D721Med (cell line): ENCODE data around the gene WDR81.
"Not testable (repeated sequence)": the region's sequence is repeated elsewhere in the genome, so short reads cannot be mapped to it uniquely, and the experiment has no call there.

ENCODE experiments used
- DNase-seq: peaks from one replicate; pipeline ENCODE4 v3.0.0; 2011; ENCODE audit warnings: low spot score; ENCODE audit not compliant: insufficient read length
- FAIRE-seq: peaks from 2 replicates; lab custom pipeline; 2011; peaks lifted over from hg19 to GRCh38; lab: Jason Lieb, UNC
- CTCF ChIP-seq: IDR thresholded peaks from 2 replicates; pipeline ENCODE4 v1.5.1; 2012; ENCODE audit warnings: mild to moderate bottlenecking, control low read depth; ENCODE audit not compliant: insufficient read depth; ENCODE audit errors: missing control alignments

Gene WDR81

GRCh38 chr17:1767358-1767757, 42.9 kb downstream of the WDR81 start:
- no peak for DNase-seq
- TF ChIP-seq CTCF: no peak
- FAIRE-seq: no peak

- TF ChIP-seq CTCF: no peak
- FAIRE-seq (no peak), DNase-seq (no peak)
Measured at GRCh38 chr17:1769822-1770477, 45.4 kb downstream of the WDR81 start.

- not testable (repeated sequence) for FAIRE-seq
Measured at GRCh38 chr17:1773000-1773695, 48.6 kb downstream of the WDR81 start.

GRCh38 chr17:1773696-1774181, 49.2 kb downstream of the WDR81 start:
- no peak for TF ChIP-seq CTCF
- DNase-seq (no peak), FAIRE-seq (no peak)

More at GRCh38 chr17:1773000-1773695, 48.6 kb downstream of the WDR81 start:
- DNase-seq: not testable (repeated sequence)

- DNase-seq: no peak
- no peak for TF ChIP-seq CTCF
- FAIRE-seq: no peak
Measured at GRCh38 chr17:1774390-1775176, 50.1 kb downstream of the WDR81 start.

DNA sequence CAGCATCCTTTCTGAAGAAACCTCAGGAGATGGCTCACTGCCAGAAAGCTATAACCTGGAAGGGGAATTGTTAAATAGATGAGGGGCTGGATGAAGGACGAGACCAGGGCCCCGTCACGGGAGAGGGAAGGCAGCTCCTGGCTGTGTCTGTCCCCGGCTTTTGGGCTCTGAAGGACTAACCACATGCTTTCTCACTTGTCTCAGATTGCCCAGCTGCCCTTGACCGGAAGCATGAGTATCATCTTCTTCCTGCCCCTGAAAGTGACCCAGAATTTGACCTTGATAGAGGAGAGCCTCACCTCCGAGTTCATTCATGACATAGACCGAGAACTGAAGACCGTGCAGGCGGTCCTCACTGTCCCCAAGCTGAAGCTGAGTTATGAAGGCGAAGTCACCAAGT, 51.8 kb downstream of the WDR81 start:
- FAIRE-seq (no peak), DNase-seq (no peak)
- no peak for TF ChIP-seq CTCF

GRCh38 chr17:1776857-1777256, 52.4 kb downstream of the WDR81 start:
- DNase-seq (no peak), FAIRE-seq (no peak)
- TF ChIP-seq CTCF: no peak
